Stimulated activated CD8-positive, alpha-beta memory T cell treated with anti-CD3 and anti-CD28 coated beads, Interleukin-15, amount 100 ng/mL, for 24 hours (primary cell): ENCODE results near the gene RNU1-3.
"Not testable (repeated sequence)": the region's sequence is repeated elsewhere in the genome, so short reads cannot be mapped to it uniquely, and the experiment has no call there.

ENCODE experiments used
- DNase-seq: peaks from one replicate; pipeline ENCODE4 v3.0.0-alpha.2; 2020; ENCODE audit warnings: low read depth

RNU1-3 gene

DNA sequence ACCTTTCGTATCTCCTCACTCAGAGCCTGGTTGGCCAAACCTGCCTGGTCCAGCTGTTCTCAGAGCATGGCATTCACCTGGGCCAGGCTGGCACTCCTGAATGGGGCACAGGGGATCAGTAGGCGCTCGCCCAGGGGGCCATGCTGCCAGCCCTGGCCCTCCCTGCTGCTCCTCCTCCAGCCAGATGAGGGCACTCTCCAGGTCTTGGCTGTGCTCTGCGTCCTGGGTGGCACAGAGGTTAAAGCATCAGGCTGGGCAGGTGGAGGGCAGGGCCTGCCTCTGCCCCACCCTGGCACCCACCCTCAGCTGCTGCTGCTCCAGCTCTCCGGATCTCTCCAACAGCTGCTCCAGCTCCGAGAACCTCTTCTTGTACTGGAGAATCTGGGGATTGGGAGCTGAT, 10.2 kb downstream of the RNU1-3 start:
- DNase-seq = not testable (repeated sequence)

DNA sequence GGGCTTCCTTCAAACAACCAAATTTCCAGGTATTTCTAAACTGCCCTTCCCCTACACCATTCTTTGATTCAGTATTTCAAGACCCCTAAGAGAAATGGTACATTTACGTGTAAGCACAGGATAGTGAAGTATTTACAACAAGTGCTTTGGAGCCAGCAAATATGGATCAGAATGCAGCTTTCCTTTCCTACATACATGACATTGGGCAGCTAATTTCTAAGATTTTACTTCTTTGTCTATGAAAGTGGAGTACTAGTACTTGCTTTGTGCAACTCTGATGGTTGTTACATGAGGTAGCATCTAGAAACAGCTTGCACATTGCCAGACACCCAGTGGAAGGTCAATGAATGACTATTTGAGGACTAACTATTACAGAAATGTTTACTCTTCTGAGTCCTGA, 15.2 kb downstream of the RNU1-3 start:
- DNase-seq = not testable (repeated sequence)

DNA sequence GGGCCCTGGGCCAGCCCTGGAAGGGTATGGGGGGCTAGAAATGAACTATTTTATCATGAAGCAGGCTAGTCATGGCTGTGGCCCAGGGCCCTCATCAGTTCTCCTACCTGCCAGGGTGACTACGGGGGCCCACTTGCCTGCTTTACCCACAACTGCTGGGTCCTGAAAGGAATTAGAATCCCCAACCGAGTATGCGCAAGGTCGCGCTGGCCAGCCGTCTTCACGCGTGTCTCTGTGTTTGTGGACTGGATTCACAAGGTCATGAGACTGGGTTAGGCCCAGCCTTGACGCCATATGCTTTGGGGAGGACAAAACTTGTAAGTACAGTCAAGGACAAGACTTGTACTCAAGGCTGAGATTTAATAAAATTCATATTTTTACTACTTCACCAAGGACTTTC, 16.8 kb downstream of the RNU1-3 start:
- not testable (repeated sequence) for DNase-seq

DNA sequence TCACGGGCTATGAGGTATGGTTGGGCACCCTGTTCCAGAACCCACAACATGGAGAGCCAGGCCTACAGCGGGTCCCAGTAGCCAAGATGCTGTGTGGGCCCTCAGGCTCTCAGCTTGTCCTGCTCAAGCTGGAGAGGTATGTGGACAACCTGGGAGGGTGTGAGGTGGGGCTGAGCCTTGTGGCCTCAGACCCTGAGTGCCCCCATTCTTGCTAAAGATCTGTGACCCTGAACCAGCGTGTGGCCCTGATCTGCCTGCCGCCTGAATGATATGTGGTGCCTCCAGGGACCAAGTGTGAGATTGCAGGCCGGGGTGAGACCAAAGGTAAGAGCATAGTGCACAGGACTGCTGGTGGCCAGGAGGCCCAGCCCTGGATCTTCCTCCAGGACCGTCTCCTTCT, 17.4 kb downstream of the RNU1-3 start:
- DNase-seq = peak; percentile 0

DNA sequence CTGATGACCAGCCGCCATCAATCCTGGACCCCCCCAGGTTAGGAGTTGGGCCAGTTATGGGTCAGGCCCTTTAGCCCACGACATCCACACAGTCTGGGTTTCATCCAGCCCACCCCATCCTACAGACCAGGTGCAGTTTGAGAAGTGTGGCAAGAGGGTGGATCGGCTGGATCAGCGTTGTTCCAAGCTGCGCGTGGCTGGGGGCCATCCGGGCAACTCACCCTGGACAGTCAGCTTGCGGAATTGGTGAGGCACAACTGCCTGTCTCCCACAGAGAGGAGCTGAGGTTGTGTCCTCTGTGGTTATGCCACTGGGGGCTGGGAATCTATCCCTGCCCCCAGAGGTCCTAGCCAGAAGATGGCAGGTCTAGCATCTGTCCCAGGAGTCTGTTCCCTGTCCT, 18.0 kb downstream of the RNU1-3 start:
- DNase-seq = not testable (repeated sequence)

DNA sequence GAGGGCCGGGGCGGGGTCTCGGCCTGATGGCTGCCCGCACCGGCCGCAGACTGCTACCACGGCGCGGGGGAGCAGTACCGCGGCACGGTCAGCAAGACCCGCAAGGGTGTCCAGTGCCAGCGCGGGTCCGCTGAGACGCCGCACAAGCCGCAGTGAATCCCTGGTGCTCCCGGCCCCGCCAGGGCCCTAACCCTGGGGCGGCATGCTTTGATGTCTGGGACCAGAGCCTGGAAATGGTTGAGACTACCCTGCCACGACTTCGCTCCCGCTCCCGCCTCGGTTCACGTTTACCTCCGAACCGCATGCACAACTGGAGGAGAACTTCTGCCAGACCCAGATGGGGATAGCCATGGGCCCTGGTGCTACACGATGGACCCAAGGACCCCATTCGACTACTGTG, 18.5 kb downstream of the RNU1-3 start:
- DNase-seq = not testable (repeated sequence)

DNA sequence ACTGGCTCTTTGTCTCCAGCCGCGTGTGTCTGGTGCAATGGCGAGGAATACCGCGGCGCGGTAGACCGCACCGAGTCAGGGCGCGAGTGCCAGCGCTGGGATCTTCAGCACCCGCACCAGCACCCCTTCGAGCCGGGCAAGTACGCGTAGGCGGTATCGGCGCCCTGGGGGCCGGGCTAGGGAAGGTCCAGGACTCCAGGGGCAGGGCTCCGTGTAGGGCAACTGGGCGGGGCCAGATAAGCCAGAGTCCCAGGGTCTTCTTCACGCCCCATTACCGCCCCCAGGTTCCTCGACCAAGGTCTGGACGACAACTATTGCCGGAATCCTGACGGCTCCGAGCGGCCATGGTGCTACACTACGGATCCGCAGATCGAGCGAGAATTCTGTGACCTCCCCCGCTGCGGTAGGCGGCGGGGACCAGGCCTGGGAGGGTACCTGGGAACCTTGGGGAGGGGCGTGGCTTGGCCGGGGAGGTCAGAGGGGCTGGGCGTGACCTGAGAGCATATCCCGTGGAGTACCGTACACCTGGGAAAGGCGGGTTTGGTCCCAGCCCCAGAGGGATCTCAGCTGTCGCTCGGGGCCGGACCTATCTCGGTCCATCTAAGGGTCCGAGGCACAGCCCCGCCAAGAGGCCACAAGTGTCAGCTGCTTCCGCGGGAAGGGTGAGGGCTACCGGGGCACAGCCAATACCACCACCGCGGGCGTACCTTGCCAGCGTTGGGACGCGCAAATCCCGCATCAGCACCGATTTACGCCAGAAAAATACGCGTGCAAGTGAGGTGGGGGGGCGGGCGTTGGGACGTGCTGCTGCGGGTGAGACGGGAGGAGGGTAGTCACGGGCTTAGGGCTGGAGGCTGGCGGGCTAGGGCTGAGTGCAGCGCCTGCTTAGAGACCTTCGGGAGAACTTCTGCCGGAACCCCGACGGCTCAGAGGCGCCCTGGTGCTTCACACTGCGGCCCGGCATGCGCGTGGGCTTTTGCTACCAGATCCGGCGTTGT, 19.3 kb downstream of the RNU1-3 start:
- not testable (repeated sequence) for DNase-seq

DNA sequence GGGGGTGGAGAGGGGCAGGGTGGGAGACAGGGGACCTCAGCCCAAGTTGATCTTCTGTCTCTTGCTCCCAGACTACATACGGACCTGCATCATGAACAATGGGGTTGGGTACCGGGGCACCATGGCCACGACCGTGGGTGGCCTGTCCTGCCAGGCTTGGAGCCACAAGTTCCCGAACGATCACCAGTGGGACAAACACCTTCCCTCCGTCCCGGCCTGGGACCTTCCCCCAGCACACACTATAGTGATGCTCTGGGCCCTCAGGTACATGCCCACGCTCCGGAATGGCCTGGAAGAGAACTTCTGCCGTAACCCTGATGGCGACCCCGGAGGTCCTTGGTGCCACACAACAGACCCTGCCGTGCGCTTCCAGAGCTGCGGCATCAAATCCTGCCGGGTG, 20.0 kb downstream of the RNU1-3 start:
- DNase-seq = not testable (repeated sequence)

DNA sequence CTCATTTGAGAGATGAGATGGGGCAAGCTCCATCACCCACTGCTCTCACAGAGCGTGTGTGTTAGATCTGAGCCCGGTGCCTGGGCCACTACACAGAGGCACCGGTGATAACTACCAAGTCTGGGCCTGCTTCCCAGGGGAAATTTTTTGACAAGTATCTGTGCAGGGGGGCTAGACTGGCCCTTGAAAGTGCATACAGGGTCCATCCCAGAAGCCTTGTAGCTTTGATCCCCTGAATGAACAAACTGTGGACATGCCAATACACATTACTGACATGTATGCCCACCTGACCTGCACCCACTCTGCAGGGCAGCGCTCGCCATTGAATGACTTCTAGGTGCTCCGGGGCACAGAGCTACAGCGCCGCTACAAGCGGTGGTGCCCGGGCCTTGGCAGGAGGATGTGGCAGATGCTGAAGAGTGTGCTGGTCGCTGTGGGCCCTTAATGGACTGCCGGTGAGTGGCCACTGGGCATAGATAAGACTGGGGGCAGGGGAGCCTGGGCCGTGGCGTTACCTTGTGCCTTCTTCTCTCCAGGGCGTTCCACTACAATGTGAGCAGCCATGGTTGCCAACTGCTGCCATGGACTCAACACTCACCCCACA, 20.6 kb downstream of the RNU1-3 start:
- not testable (repeated sequence) for DNase-seq

DNA sequence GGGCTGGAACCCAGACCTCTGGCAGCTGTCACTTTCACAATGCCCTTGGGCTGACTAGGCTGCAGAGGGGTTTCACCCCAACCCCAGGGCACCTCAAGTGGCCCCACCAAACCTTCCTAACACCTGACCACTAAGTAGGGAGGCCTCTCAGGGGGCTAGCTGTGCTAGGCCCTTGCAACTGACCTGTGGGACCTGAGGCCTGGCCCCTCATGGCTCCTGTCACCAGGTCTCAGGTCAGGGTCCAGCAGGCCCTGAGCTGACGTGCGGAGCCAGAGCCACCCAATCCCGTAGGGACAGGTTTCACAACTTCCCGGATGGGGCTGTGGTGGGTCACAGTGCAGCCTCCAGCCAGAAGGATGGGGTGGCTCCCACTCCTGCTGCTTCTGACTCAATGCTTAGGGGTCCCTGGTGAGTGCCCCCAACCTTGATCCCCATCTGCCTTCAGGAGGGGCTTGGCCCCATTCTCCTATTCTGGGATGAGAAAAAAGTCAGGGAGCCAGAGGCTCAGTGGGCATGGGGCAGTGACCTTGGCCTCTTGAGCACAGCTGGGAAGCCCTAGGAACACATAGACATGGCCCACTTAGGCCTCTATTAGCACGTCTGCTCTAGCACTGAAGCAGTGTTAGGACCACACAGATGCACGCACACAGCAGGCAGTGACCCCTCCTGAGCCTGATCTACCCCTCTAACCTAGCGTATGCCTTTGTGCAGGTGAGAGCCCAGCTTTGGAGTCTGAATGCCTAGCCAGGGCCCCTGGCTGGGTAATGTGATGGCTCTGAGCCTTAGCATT, 21.3 kb downstream of the RNU1-3 start:
- DNase-seq = not testable (repeated sequence)

DNA sequence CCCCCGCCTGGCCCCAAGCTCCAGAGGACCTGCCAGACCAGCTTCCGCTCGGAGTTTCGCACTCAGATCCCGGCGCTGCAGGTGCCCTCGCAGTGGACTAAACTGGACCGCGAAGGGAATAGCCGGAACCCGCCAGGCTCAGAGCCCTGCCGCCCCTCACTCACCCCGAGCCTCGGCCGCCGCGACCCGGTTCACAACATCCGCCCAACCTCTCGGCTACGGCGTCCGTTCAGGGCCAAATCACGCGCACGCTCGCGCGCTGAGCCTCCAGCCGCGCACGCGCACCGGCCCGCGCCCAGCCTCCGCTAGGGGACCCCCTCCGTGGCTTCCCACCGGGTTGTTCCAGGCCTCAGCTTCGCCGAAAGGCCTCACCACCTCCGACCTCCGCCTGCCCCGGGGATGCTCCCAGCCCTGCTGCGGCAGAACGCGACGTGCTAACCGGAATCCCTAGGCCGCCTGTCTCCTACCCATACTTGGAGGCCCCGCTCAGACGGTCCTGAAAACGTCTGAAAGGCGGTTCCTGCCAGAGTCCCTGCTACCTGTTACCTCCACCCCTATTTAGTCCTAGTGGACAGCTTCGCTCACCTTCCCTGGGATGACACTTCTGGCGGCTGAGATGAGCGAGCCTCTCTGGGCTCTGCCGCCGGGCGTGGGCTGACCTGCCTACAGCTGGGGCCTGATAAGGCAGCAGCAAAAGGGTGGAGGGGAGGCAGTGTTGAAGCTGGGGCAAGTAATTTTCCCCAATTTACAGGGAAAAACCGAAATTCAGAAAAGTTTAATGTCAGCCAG, 22.1 kb downstream of the RNU1-3 start:
- DNase-seq = peak; percentile 100

DNA sequence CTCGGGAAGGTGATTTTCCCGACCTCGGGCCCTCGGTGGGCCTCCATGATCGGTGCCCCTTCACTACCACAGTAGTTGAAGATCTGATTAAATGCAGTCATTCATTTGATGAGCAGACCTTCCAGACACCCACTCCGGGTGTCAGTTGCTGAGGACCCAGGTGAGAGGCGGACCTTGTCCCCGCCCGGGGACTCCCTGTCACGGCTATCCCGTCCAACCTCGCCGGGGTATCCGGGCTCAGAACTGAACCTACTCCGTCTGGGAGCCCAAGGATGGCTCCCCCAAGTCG, 22.6 kb downstream of the RNU1-3 start:
- no peak for DNase-seq

DNA sequence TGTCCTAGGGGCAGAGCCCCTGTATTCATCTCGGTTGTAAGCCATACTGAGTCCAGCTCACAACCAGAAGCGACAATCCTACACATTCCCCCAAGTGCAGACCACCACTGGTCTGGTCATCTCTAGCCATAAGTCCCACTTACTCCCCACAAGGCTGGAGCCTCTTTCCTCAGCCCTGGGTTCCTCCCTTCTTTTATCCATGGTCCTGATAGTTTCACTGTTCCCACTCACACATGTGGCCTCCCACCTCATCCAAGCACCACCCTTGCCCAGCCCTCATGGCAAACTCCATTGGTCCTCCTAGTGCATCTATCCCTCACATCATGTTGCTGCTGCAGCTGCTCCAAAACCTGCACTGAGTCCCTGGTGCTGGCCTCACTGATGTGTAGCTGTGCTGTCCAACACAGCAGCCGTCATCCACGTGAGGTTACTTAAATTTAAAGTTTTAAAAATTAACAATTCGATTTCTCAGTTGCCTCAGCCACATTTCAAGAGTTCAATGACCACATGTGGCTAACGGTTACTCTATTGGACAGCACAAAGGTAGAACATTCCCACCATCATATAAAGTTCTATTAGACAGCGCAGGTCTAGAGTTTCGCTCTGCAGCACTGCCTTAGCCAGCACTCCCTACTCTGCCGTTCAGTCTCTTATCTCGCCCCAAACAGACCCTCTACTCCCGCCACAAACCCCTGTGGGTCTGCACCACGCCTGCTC, 23.1 kb downstream of the RNU1-3 start:
- not testable (repeated sequence) for DNase-seq

DNA sequence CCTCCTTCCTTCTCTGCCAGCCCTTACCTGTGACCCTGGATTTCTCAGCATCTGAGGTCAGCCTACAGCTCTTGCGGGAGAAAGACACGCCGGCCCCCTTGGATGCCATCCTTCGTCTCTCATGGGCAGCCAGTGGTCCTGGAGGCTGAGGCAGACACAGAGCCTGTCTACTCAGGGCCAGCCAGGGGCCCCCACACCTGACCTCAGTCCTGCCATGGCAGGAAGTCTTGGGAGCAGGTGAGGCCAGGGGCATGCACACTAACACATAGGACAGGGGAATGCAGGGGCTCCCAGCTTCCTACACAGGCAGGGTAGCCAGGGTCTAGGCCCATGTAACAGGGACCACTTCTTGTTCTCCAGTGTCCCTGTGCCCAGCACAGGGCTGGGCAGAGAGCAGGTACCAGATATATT, 23.7 kb downstream of the RNU1-3 start:
- DNase-seq = not testable (repeated sequence)

DNA sequence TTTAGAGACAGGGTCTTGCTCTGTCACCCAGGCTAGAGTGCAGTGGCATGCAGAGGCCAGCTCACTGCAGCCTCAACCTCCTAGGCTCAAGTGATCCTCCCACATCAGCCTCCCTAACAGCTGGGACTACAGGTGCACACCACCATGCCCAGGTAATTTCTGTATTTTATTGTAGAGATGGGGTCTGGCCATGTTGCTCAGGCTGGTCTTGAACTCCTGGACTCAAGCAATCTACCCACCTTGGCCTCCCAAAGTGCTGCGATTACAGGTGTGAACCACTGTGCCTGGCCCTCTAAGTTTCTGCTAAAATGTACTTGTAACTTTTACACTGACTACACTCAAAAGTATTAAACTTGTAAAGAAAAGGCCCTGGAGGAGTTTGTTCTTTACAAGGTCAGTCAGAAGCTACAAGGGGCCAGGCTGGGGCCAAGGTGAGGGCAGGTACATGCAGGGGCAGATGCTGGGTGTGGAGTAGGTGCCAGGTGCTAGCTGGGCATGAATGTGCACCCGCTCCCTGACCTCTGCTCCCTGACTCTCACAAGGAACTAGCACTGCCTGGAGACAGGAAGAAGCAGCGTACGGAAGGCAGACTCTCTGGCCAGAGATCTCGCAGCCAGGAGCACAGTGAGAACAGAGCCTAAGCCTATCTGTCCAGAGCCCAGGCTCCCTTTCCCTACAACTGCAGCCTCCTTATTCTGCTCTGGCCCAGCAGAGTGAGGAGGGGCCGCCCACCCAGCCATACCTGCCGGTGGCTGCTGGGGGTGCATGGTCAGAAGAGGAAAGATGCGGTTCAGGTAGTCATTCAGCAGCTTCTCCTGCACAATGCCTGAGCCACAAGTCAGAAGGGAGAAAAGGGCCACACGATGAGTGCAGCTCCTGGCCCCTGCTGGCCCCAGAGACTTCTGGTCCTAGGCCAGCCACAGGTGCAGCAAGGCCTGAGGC, 24.5 kb downstream of the RNU1-3 start:
- peak; percentile 1 for DNase-seq

DNA sequence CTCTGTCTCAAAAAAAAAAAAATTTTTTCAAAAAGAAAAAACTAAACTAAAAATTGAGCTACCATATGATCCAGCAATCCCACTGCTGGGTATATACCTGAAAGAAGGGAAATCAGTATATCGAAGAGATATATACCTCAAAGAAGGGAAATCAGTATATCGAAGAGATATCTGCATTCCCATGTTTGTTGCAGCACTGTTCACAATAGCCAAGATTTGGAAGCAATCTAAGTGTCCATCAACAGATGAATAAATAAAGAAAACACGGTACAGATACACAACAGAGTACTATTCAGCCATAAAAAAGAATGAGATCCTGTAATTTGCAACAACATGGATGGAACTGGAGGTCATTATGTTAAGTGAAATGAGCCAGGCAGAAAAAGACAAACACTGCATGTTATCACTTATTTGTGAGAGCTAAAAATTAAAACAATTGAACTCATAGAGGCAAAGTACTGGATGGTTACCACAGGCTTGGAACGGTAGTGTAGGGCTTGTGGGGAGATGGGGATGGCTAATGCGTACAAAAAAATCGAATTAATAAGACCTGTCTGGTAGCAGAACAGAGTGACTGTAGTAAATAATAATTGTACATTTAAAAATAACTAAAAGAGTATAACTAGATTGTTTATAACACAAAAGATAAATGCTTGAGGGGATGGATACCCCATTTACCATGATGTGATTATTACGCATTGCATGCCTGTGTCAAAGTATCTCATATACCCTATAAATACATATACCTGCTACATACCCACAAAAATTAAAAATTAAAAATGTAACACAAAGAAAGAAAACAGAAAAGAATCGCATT, 25.4 kb downstream of the RNU1-3 start:
- DNase-seq = not testable (repeated sequence)

DNA sequence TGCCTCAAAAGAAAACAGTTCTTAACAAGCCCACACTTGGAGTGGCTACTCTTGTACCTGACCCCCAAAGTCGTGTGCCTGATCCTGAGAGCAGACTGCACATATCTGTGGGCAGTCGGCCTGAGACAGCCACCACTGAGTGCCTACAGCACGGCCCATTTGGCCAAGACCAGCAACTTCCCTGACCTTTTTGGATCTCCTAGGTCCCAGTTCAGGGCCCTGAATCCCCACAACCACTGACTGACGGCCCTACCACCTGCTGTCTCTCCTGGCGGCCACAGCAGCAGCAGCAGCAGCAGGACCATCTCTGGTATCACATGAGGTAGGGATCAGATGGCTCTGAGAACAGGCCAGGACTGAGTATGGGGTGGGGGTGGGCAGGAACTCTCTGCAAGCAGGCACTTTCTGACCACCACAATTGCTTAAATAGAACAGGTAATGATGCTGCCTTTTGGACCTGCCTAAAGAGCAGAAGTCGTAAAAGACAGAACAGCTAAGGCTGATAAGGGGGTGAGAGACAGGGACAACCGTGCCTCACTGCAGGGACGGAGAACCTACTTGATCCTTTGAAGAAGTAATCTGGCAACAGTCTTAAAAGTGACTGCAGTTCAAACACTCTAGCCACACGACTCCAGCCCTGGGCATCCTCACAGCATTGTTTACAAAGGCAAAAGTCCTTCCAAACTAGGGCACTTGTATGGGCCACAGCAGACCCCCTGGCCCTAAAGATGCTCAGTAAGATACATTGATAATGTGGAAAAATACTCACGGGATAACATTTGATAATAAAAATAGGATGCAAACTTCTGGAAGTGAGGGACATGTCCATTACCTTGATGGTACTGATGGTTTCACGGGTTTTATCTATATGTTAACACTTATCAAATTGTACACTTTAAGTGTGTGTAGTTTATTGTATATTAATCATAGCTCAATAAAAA, 27.4 kb downstream of the RNU1-3 start:
- DNase-seq = not testable (repeated sequence)
